ENCODE measurements around the gene GALNT3. TPM values are rescaled to one million over a fixed set of nuclear protein-coding genes. Genes with fewer than 3 reads are reported as not detected.
A peak's percentile ranks its signal among the peaks of the same experiment; 100 is the strongest.

GALNT3 gene
- total RNA-seq, 2 donors from 2014 or later: 9.3 to 9.7 TPM

DNA sequence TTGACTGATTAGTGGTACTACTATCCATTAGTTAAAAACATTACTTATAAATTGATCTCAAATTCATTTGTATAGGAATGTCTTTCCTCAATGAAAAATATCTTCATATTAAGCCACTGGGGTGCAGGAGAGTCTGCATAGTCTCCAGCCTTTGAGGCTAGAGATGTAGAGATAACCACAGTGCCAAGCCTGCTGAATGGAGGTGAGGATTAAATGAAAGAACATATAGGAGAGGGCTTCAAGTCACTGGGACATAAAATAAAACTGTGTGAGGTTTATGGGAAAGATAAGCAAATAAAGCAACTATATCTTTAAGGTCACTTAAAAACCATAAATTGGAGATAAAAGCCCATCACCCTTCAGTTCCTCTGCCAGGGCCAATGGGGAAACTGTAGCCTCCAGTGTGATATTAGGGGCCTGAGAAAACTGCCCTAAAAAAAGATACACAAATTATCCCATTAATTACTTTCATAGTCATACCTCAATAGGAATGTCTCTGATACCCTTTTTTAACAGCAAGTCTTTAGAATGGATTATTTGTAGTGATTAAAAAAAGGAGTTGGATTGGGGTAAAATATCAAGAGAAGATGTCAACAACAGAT is 27.6 kb downstream of the GALNT3 start:
- peaks cover 12% of the 10 kb centered on the region for H3K4me1 Mint-ChIP-seq
- H3K4me3 Mint-ChIP-seq: no peak overlapping the region
- no peak overlapping the region for H3K27ac Mint-ChIP-seq
- no peaks in the 10 kb centered on the region for H3K36me3 ChIP-seq (ENCODE audit: control insufficient read depth, insufficient read depth, low read length)
- no peaks in the 10 kb centered on the region for H3K4me1 ChIP-seq (ENCODE audit: control insufficient read depth, insufficient read depth, low read length)
- H3K4me3 ChIP-seq (ENCODE audit: low read length): no peak overlapping the region
- peaks cover 57% of the 10 kb centered on the region for H3K27me3 ChIP-seq (ENCODE audit: control insufficient read depth, insufficient read depth, low read length, poor library complexity, severe bottlenecking)
- no peak for DNase-seq
- H3K9me3 Mint-ChIP-seq: no peaks in the 10 kb centered on the region
- no peaks in the 10 kb centered on the region for H3K9me3 ChIP-seq (ENCODE audit: control insufficient read depth, low read length)
- no peaks in the 10 kb centered on the region for H3K36me3 Mint-ChIP-seq (ENCODE audit: low read depth)
- no peak overlapping the region for H3K9ac ChIP-seq (ENCODE audit: extremely low read depth, low read length, poor library complexity, severe bottlenecking)
- peaks cover 34% of the 10 kb centered on the region for H3K27me3 Mint-ChIP-seq (ENCODE audit: insufficient read depth)
- TF ChIP-seq, protein P1, sequence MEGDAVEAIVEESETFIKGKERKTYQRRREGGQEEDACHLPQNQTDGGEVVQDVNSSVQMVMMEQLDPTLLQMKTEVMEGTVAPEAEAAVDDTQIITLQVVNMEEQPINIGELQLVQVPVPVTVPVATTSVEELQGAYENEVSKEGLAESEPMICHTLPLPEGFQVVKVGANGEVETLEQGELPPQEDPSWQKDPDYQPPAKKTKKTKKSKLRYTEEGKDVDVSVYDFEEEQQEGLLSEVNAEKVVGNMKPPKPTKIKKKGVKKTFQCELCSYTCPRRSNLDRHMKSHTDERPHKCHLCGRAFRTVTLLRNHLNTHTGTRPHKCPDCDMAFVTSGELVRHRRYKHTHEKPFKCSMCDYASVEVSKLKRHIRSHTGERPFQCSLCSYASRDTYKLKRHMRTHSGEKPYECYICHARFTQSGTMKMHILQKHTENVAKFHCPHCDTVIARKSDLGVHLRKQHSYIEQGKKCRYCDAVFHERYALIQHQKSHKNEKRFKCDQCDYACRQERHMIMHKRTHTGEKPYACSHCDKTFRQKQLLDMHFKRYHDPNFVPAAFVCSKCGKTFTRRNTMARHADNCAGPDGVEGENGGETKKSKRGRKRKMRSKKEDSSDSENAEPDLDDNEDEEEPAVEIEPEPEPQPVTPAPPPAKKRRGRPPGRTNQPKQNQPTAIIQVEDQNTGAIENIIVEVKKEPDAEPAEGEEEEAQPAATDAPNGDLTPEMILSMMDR (conservative IDR thresholded peaks at IDR 0.05): no peak
- H3K27ac ChIP-seq (ENCODE audit: low read depth, low read length): no peak overlapping the region

DNA sequence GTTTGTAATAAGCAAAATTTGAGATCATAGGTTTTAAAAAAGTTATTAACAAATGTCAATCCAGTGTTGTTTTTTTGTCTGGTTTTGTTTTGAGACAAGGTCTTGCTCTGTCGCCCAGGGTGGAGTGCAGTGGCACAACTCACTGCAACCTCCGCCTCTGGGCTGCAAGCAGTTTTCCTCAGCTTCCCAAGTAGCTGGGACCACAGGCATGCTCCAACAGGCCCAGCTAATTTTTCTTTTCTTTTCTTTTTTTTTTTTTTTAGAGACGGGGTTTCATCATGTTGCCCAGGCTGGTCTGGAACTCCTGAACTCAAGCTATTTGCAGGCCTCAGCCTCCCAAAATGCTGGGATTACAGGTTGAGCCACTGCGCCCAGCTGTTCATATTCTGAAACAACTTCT is 31.3 kb downstream of the GALNT3 start:
- H3K27me3 Mint-ChIP-seq (ENCODE audit: insufficient read depth): peaks cover 50% of the 10 kb centered on the region
- no peak overlapping the region for H3K9ac ChIP-seq (ENCODE audit: extremely low read depth, low read length, poor library complexity, severe bottlenecking)

DNA sequence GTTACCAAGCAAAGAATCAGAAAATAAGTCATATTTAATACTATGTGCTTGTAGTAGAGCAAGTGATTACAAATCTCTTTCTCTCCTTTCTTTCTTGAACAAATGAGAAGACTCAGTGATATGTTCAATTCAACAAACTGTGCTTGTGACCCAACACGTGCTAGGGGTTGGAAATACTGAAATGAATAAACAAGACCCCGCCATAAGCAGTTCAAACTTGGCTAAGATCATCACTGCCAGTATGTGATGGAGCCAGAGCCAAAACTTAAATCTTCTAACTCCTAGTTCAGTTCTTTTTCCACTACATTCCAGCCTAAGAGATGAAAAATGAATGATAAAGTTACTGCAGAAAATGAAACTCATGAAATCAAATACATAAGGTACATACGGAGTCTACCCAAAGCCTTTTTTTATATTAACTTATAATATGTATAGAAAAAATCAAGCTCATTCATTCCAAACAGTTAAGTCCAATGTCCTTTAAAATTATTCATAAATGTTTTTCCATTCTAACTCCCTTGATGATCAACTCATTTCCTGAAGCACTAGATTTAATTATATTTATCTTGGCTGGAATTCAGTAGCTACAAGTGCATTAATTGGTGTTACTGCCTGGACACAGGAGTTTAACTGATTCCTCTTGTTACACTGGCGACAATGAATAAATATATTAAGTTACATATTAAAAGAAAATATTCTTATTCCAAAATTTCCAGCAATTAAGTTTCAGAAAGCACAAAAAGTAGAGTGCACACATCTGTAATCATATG is 36.0 kb downstream of the GALNT3 start:
- whole genome bisulfite sequencing, 2 experiments (ENCODE audit: insufficient coverage in 1 of 2, insufficient read length in 1 of 2): 88% methylated on average over 2 of the region's 4 CpGs; no CpG with 5 or more reads in 1 of the 2 experiments
- H3K9me3 Mint-ChIP-seq: no peaks in the 10 kb centered on the region

More for the DNA sequence above, 31.3 kb downstream of the GALNT3 start:
- H3K27me3 ChIP-seq (ENCODE audit: control insufficient read depth, insufficient read depth, low read length, poor library complexity, severe bottlenecking): peaks cover 77% of the 10 kb centered on the region
- TF ChIP-seq, protein P1 (conservative IDR thresholded peaks at IDR 0.05): no peak
- DNase-seq: no peak
- Mint-ChIP-seq H3K36me3 (ENCODE audit: low read depth) (peaks cover 6% of the 10 kb centered on the region), H3K4me3 (no peak overlapping the region), H3K9me3 (no peaks in the 10 kb centered on the region), H3K4me1 (peaks cover 14% of the 10 kb centered on the region), H3K27ac (no peak overlapping the region)
- 75 to 90% methylated on average over 2 to 4 of the region's 4 CpGs for WGBS, 2 experiments (ENCODE audit: insufficient coverage in 1 of 2, insufficient read length in 1 of 2)
- H3K9me3 ChIP-seq (ENCODE audit: control insufficient read depth, low read length): no peaks in the 10 kb centered on the region
- H3K27ac ChIP-seq (ENCODE audit: low read depth, low read length): peak overlapping the region; percentile 9
- H3K36me3 ChIP-seq (ENCODE audit: control insufficient read depth, insufficient read depth, low read length): no peaks in the 10 kb centered on the region
- no peak overlapping the region for H3K4me3 ChIP-seq (ENCODE audit: low read length)
- H3K4me1 ChIP-seq (ENCODE audit: control insufficient read depth, insufficient read depth, low read length): no peaks in the 10 kb centered on the region

More for the DNA sequence above, 36.0 kb downstream of the GALNT3 start:
- TF ChIP-seq, protein P1 (conservative IDR thresholded peaks at IDR 0.05): no peak
- H3K27me3 ChIP-seq (ENCODE audit: control insufficient read depth, insufficient read depth, low read length, poor library complexity, severe bottlenecking): peaks cover 76% of the 10 kb centered on the region
- H3K9ac ChIP-seq (ENCODE audit: extremely low read depth, low read length, poor library complexity, severe bottlenecking): no peak overlapping the region
- H3K27ac Mint-ChIP-seq: no peak overlapping the region
- H3K4me1 ChIP-seq (ENCODE audit: control insufficient read depth, insufficient read depth, low read length): no peaks in the 10 kb centered on the region
- no peaks in the 10 kb centered on the region for H3K9me3 ChIP-seq (ENCODE audit: control insufficient read depth, low read length)
- H3K27me3 Mint-ChIP-seq (ENCODE audit: insufficient read depth): peaks cover 33% of the 10 kb centered on the region
- H3K4me3 ChIP-seq (ENCODE audit: low read length): no peak overlapping the region
- no peak overlapping the region for H3K4me3 Mint-ChIP-seq
- H3K27ac ChIP-seq (ENCODE audit: low read depth, low read length): no peak overlapping the region
- peaks cover 9% of the 10 kb centered on the region for H3K36me3 Mint-ChIP-seq (ENCODE audit: low read depth)
- DNase-seq: no peak
- peaks cover 12% of the 10 kb centered on the region for H3K4me1 Mint-ChIP-seq
- no peaks in the 10 kb centered on the region for H3K36me3 ChIP-seq (ENCODE audit: control insufficient read depth, insufficient read depth, low read length)
